IPS DF 19.7 (cell line): ENCODE data around the gene BHLHE41.

Experiments used
- DNase-seq: peaks from one replicate; pipeline ENCODE4 v3.0.0-alpha.2; 2013; ENCODE audit warnings: low read depth, low spot score

The BHLHE41 gene

DNA sequence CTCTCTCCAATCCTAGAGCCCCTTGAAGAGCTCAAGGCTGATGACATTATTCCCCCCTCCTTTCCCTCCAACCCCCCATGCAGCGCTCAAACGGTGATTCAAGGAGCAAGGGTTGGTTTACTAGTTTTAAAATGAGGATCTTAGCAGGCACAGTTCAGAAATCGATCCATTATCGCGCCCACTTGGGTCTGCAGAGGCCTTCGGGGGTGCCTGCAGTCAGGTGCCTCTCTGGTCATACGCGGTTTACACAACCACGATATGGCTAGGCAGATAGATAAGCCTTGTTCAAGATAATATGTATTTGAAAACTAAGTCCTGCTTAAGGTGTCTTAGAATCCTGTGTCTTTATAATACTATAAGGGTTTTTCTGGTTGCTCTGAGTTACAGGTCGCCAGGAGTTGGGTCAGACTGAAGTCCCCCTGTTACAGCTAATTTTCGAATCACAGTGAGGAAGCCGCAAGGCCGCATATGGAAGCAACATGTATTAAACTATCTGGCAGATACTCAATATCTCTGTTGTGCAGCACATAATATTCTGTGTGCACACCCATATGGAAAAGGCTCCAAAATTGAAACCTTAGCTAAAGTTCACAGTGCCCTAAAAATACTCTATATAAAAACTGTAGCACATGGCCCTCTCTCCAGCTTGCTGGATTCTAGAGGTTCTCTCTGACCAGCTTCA, 10.0 kb downstream of the BHLHE41 start:
- no peak for DNase-seq

DNA sequence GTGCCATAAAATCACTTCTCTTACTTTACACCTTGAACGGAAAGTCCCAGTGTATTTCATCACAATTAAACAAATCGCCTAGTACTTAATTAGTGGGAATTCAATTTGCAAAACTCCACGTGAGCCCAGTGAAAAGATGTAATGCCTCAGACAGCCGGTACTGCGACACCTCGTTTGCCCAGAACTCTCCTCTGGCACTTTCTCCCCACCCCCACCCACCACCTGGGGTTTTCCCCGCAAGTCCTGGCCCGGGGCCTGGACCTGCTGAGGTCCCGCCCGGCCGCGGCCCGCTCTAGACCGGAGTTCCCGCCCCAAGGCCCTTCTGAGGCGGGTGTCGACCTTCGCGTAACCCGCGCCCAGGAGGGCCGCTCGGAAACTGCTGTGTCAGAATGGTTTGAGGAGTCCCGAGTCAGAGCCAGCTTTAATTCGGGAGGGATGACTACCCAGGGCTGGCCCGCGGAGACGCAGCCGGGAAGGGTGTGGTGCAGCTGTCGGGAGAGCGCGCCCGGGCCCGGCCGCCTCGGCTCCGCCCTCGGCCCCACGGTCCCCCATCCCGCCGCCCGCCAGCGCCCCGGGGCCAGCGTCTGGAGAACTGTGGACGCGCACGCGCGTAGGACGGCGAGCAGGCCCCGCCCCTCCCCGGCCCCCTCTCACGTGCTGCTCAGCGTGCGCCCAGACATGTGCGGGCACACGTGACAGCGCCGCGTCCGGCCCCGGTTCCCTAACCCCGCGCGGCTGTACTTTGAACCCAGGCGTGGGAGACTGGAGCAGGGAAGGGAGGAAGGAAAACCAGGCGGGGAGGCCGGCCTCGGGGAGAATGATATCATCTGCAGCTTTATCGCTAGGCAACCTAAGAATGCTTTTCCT, 10.8 kb downstream of the BHLHE41 start:
- DNase-seq: peak; percentile 35

DNA sequence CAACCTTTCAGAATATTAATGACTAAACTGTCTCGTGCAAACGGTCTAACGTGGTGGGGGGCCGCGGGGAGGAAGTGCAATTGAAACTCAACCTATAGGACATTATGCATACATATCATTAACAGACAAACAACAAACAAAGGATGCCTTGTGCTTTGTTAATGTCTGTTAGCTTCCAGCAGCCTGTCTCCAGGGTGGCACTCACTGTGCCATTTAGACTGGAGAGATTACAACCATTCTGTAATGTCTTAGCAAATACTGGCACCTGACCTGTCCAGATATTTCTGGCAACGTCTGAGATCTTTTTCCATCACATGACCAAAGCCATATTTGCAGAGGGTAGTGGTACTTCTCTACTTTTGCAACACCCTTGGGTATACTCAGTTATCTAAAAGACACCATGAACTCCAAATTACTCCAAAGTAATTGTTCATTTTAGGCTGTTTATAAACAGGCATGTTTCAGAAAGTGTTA, 11.6 kb downstream of the BHLHE41 start:
- DNase-seq: no peak

DNA sequence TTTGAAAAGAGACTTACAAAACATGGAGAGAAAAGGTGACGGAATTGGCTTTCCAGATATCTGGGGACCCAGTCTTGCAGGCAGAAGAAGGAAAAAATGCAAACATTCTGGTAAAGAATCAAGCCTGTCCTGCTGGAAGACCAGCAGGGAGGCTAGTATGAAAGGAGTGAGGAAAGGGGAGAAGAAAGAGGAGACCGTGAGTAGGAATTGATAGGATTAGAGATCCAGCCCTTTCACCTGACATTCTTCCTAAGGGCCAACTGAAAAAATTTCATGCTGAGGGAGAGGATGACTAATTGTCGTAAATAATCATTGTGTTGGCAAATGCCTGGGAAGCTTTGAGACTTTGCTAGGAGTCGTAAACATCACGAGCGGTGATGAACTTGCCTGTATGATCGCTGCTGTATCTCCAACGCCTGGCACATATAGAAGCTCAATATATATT, 12.1 kb downstream of the BHLHE41 start:
- no peak for DNase-seq

DNA sequence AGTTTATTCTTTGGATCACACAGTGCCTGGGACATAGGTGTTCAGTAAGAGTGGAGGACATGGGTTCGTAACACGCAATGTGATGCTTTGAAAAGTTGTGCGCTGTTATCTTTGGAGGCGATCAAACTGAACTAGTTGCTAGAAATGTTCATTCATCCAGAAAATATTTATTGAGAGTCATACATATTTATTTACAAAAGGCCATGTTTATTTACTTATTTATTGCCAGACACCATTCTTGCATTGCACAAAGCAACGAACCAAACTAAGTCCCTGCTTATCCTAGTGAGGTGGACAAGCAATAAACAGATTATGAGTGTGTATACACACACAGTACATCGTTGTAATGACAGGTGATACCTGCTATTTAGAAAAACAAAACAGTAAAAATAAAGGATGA, 12.6 kb downstream of the BHLHE41 start:
- DNase-seq: no peak

DNA sequence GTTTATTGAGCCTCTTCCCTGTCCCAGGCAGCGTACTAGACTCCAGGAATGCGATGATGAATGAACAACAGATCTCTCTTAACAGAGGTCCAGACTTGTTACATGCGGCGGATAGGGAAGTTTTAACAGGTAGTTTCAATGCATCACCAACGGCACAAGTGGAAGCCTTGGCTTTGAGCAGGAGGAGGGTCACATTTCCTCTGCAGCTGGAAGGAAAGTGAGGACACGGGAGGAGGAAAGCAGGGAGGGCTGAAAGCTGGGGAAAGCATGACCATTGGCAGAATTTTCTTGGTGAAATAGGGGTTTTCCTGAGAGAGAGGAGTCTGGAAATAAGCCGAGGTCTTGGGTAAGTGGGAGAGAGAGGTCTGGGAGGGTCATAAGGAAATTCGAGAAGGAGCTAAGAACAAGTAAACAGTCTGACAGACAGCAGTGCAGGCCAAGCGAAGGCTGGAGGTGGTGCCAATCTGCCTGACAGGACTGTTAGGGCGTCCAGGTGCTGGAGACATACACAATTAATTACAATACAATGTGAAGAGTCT, 15.4 kb downstream of the BHLHE41 start:
- no peak for DNase-seq

DNA sequence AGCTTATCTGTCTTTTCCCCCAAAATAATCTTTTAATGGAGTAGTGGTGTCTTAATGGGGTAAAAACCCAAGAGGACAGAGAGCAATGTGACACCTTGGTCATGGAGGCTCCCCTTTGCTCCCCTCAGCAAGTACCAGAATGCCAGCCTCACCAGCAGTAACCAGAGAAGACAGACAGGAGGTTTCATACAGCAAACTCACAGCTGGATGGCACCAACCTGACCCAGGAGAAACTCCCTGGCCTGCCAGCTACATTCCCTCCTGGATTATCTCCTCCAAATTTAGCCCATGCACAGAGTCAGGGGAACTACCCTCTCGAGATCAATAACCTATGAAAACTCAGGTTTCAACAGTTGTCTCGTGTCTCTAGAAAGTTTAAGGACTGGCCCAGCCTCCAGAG, 15.9 kb downstream of the BHLHE41 start:
- DNase-seq: no peak

DNA sequence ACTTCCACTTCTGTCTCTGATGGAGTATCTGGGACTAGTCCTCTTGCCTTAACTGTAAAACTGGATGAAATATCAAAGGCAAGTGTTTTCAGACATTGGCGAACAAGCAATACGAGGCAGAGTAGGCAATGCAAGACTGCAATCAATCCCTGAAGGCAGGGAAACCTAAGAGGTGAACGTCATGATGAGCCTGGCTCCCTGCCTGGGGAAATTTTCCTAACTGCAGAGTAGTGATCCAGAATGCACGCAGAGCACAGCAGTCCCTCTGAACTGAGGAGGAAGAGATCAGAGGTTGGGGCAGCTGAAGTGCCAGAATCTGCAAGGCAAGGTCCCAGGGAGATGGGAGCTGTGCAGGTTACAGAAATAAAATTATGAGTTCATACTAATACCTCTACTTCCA, 18.5 kb downstream of the BHLHE41 start:
- no peak for DNase-seq

DNA sequence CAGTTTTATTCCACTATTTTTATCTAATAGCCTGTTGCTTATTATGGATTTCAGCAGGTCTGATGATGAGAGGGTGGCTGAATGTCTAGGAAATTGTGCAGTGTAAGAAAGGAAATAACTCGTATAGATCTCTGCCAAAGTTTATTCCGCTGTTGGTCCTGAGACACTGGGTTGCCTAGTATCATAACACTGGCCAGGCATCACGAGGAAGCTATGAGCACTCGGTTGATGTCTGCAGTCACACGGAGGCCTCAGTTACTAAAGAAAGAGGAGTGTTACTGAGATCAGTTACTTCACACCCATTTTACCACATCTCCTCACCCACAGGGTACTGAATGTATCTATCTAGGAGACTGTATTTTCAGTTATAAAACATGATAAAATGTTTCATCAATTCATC, 21.9 kb downstream of the BHLHE41 start:
- no peak for DNase-seq

DNA sequence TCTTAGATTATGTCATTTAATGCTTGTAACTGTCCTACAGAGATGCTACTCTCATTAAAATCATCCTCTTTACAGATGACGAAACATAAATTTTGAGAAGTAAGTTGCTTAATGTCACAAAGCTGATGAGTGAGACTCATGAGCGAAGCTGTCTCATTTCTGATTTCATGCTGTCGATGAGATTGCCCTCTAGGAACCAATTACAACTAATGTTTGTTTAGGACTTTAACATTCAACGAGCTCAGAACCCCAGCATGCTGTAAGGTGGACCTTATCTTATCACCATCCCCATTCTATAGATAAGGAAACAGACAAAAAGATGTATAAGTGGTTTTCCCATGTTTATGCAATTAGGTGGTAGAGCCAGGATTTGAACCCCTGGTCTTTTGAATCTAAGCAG, 23.1 kb downstream of the BHLHE41 start:
- no peak for DNase-seq

DNA sequence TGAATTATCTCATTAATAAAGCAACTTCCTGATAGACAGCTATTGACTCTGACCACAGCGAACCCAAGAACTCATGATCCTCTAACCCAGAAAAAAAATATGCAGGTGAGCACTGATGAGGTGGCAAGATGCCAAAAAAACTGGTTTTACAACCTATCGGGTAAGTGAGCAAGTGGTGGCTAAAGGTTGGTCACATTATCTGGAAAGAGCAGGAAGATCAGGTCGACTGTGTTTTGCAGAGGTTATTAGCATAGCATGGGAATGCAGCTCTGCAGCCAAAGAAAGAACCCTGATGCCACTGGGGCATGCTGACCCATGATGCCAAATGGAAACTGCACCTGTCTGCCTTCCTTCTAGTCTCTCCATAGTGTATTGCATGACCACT, 23.5 kb downstream of the BHLHE41 start:
- DNase-seq: no peak

DNA sequence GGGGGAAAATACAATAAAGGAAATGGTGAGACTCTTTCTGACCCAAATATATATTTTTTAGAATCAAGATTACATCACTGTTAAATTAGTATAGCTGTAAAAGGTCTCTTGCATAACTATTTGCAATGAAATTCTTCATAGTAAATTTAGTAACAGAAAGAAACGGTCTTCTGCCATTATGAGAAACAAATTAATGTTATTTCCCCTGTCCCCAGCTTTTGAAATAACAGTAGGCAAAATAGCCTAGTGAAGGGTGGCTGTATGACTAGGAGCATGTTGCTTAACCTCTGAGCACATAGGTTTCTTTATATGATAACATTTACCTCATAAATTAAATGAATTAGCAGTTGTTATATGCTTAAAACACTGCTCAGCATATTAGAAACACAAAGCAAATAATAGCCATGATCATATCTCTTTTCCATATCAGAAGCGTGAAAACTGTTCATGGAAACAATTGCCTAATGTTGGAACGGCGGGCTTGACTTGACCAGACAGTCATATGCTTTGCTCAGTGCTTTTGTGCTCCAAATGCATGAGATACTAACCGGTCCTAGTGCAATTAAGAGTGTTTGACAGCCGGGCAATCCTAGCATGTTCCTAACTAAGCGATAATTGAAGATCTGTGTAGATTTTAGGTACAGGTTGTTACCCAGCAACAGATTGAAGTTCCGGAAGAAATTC, 24.0 kb downstream of the BHLHE41 start:
- no peak for DNase-seq

DNA sequence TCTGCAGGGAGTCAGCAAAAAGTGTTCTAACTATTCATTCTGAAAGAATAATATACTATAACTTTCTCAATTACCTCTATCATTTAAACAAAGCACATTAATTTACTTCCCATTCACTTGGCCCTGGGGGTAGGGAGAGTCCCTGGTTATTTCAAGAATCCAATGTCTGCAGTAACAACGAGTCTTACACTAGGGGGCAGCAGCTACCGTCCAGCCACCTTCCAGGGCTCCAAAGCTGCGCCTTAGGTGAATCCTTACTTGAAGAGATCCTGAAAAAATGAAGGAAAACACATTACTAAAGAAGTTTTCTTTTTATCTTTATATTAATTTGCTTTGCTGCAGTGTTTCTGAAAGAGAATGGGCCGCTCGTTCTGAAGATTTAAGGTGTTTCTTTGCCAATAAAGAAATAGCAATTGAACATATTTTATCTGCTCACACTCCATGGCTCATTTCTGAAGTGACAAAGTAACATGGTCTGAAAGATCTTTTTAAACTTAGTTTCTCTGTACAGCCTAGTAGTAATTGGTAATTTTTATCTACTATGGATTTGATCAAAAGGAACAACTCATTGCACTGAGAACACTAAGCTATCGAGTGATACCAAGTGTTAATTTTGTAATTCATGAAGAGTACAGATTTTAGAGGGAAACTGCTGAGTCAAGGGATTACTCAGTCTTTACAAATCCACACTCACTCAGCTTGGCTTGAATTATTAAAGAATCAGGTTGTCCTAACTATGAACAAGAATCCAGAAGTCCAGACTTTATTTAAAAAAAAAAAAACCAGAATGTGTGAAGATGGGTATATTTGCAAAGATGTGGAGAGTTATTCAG, 27.6 kb downstream of the BHLHE41 start:
- no peak for DNase-seq

DNA sequence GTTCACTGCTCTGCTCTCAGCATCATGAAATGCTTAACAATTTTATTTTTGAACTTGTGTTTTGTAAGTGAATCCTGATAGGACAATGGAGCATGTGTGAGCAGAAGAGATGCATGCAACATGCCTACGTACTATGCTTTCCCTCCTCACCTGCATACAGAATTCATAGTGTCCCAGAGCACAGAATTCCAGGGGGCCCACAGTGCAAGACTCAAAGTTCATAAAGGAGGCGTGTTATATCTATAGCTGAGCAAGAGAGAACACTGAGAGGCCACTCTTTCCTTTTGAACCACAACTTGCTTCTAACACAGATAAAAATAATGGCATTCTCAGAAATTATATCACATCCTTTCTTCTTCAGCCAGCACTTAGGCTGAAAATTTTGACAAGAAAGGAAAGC, 28.8 kb downstream of the BHLHE41 start:
- DNase-seq: no peak

DNA sequence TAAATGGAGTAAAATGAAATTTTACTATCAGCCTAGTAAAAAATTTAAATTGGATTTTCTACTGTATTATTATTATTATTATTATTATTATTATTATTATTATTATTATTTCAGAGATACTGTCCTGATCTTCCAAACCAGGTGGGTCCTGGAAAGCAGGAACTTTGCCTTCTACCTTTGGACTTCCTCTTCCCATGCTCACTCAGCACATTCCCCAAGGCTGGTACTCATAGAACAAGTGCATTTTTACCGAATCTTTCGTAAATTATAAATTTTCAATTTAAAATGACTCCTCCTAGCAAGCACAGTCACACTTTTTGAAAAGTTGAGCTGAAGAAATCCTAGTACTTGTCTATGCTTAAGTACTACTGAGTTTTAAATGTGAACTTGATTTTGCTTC, 29.7 kb downstream of the BHLHE41 start:
- no peak for DNase-seq

DNA sequence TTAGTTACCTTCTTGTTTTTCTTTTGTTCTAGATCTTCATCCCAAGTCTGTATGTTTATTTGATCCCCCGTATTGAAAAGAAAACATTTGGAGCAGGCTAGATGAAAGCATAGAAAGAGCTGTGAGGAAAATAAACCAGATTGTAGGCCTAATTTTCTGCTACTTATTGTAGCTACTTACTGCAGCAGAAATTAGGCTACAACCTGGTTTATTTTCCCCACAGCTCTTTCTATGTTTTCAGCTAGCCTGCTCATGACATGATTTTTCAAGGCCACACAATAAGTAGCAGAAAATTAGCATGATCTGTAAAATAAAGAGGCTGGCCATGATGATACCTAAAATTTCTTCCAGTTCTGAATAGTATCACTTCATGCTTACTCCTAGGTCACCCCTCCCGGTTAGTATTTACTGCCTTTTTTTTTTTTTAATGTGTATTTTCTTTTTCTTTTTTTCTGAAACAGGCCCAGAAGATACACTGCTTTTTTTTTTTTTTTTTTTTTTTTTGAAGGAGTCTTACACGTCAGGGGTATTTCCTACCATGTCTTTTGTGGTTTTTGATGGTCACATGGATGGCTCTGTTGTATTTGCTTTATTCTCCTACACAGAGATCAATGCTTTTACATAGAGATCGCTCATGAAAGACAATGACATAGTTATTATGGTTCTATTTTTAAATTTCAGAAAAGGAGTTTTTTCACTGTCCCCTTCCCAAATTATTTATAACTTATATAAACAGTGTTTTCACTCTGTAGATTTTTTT, 32.3 kb downstream of the BHLHE41 start:
- no peak for DNase-seq

DNA sequence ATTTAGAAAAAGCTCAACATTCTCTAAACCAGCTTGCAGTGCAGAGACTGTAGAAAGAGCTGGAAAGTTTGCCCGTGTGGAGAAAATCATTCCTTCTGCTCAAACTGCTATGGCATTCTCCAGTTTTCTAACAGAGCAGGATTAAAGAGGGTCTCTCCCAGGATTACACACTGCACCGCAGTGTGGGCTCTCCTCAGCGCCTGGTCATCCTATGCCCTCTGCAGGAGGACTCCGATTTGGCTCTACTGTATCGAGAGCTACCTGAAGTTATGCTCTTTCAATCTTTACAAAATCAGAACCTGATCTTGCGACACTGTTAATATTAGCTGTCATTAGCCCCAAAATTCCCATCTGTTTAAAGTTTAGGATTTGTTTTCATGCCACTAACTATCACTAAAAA, 33.0 kb downstream of the BHLHE41 start:
- DNase-seq: no peak

DNA sequence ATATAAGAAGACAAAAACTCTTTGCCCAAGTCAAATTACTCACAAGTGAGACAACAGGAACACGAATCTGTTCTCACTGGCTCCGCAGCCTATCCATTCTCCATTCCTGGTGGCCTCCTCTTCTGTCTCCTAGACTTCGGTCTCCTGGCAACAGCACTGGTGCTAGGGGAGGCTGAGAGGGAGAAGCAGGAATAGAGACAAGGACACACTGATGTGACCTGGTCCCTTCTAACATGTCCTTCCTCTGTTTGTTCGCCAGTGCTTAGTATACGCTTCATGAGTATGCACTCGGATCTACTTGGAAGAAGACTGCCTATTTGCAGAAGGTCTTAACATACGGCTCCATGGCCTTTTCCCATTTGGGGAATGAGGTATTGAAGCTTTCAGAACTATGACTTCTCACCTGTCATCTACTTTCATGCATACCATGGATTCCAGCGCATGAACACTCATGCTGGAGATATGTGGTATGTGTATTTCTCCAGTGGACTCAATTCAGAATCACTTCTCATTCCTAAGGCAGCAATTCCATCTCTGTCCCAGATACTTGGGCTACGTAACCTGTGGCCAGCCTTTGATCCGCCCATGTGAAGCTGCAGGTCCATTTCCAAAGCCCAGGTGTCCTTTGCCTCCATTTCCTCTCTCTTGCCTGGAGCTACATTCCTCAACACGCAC, 33.9 kb downstream of the BHLHE41 start:
- no peak for DNase-seq

DNA sequence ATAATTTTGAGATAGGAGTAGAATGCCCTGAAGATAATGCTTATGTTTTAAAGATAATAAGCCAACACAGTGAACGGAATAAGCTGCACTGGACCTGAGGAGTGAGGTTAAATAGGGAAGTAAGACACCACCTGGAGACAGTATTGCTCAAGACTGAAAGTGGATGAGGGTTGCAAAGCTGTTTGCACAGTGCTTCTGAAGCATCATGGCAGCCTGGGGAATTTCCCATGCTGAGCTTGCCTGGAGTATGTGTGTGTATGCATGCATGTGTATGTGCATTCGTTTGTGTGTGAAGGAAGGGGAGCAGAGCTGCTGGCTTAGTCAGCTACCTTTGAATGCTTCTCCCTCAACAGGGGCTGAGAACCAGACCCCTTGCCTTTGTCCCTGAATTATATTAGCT, 35.8 kb downstream of the BHLHE41 start:
- no peak for DNase-seq

DNA sequence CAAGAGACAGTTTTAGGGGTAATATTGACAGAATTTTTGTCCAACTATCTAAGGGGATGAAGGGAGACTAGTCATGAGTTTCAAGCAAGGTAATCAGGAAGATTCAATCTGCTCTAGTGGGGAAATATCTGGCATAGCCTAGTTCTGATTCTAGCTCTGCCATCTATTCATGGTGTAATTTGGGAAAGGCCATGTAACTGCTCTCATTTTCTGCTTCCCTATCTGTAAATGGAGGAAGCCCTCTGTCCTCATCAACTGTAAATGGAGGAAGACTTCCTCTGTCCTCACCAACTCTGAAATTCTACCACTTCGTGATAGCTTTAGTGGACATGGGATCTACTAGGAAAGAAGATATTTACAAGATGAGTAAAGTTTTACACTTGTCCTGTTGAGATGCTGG, 37.9 kb downstream of the BHLHE41 start:
- DNase-seq: no peak
